GOT3 (cell line): ENCODE measurements around the gene ATXN2.
"Not testable (repeated sequence)": the region's sequence is repeated elsewhere in the genome, so short reads cannot be mapped to it uniquely, and the experiment has no call there.

Experiments used
- DNase-seq: peaks from one replicate; lab custom pipeline; 2025; ENCODE audit warnings: mixed read lengths; lab: John Stamatoyannopoulos, UW

The ATXN2 gene

GRCh38 chr12:111417290-111417689, 181.8 kb downstream of the ATXN2 start:
- DNase-seq, result no peak

- no peak for DNase-seq
Observed at GRCh38 chr12:111414711-111415252, 184.3 kb downstream of the ATXN2 start.

DNA sequence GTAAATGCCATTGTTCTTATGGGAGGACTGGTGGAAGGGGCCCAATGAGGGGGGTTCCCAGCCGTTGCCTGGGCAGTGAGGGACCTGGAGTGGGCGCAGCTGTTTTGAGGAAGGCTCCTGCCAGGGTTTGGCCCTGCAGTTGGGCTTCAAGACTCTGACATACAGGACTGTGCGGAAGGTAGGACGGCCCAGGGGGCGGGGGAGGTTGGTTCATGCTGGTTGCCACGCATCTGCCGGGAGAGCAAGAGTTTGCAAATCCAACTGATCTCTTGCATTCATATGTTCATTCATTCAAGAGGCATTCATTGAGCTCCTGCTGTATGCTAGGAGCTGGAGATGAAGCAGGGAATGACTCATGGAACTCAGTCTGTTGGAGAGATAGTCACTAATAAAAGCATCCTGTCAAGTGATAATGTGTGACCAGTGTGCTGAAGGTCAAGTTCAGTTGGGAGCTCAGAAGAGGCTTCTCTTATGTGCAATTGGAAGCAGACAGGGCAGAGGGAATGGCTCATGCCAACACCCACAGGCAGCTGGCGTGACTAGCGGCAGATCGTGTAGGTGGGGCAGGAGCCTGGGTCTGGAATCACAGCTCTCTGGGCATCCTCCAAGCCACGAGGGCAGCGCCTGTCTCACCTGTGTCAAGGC, 185.6 kb downstream of the ATXN2 start:
- no peak for DNase-seq

GRCh38 chr12:111412830-111413441, 186.2 kb downstream of the ATXN2 start:
- DNase-seq, result no peak

DNA sequence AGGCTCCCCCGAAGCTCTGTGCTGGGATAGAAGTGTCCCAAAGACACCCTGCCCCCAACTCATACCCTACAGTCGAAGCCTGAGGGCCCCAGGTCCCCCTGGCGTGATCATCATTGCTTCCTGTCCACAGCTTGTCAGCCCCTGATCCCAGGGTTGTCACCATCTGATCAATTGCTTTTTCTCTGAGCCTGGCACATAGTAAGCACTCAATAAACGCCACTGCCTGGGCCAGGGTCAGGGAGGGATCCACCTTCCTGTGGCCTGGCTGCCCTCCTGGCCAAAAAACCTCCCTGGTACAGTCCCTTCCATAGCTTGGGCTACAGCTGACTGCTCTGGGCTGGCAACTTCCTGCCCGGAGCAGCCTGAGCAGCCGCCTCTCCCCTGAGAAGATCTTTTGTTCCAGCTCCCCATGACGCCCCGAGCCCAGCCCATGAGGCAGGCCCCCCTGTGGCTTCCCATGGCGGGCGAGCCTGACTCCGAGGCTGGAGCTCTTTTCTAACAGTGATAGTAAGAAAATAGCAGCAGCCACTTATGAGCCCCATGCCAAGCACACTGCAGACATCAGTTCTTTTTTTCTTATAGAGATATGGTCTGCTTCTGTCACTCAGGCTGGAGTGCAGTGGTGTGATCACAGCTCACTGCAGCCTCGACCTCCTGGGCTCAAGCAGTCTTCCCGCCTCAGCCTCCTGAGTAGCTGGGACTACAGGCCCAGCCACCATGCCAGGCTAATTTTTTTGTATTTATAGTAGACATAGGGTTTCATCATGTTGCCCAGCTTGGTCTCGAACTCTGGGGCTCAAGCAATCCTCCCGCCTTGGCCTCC, 186.9 kb downstream of the ATXN2 start:
- no peak for DNase-seq

- DNase-seq, result no peak
Observed at GRCh38 chr12:111411185-111411764, 187.8 kb downstream of the ATXN2 start.

- DNase-seq, result no peak
Observed at GRCh38 chr12:111410431-111411184, 188.5 kb downstream of the ATXN2 start.

GRCh38 chr12:111409780-111410430, 189.2 kb downstream of the ATXN2 start:
- DNase-seq, result no peak

- DNase-seq, result no peak
Observed at GRCh38 chr12:111409403-111409779, 189.7 kb downstream of the ATXN2 start.

GRCh38 chr12:111408686-111409402, 190.3 kb downstream of the ATXN2 start:
- no peak for DNase-seq

DNA sequence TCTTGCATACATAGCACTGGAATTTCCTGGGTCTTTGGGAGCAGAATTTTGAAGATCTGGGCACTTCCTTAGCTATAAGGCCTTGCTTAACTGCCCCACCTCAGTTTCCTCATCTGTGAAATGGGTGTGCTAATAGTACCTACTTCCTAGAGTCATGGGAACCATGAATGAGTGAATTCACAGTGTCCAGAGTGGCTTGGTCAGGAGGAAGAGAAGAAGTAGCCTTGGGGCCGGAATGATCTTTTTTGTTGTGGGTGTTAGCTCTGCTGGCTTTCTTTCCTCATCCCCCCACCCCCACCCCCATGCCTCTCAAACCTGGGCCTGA, 191.0 kb downstream of the ATXN2 start:
- DNase-seq, result no peak

GRCh38 chr12:111407377-111408115, 191.6 kb downstream of the ATXN2 start:
- DNase-seq, result no peak

DNA sequence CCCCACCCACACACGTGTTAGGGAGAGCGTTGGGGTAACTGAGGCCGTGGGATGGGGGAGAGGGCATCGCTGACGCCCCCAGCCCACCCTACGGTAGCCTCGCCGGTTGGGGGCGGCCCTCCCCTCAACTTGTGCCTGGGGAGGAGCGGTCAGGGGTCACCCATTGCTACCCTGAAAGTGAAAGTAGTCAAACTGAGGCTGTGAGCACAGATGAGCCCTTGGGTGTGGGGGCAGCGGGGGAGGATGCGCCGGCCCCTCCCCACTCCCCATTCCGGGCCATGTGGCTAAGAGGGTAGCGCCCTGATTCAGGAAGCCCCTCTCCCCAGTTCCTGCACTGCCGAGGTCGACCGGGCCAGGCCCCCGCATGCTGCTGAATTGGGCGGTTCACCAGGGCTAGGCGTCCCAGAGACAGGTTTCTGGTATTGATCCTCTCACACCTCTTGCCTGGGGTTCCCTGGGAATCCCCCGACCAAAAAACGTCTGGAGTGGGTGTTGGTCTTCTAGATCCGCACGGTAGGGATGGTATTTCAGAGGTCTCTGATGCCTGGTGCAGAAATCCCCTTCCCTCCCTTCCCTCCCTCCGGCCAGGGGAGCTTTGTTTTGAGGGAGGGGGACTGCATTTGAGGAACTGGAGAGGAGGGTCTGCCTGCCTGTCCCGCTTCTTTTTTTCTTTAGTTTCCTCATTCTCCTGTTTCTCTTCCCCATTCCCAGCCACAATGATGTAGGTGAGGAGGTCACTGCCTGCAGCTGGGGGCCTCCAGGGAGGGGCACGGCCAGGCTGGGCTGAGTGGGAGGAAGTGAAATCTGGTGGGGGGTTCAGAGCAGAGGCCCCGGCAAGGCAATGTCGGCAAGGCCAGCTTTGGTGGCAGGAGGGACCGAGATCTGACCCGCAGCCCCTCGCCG, 192.4 kb downstream of the ATXN2 start:
- DNase-seq, result no peak

- no peak for DNase-seq
Observed at GRCh38 chr12:111405859-111406473, 193.1 kb downstream of the ATXN2 start, which contains the start of gene SH2B3. Gene SH2B3, plus strand, starts transcription at chr12:111405923. Its CDS starts 12,223 bp downstream, at chr12:111418146.

DNA sequence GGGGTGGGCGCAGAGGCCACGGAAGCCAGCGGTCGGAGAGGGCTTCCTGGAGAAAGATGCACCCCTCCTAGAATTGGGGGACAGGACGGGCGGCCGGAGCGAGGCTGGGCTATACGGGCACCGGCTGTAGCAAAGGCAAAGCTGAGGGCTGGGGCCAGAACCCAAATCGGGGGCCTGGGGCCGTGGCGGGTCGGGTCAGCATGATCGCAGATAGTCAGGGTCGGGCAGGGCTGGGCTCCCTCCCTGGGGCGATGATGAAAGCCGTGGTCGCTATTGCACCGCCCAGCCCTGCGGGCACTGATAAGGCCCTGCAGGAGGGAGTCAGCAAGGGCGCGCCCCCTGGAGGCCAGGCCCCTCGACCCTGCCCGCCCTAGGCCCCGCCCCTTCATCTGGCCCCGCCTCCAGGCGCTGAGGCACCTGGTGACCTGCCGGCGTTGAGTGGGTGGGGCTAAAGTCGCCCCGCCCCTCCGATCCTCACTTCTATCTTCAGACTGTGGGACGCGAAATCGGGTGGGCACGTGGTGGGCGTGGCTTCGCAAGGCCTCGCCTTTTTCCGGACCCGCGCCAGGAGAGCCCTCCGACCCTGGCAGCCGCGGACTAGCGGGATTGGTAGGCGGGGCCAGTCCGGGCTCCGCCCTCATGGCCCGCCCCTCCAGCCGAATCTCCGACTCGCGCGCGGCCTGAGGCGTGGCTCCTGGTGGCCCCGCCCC, 193.8 kb downstream of the ATXN2 start:
- DNase-seq, result peak; percentile 63

DNA sequence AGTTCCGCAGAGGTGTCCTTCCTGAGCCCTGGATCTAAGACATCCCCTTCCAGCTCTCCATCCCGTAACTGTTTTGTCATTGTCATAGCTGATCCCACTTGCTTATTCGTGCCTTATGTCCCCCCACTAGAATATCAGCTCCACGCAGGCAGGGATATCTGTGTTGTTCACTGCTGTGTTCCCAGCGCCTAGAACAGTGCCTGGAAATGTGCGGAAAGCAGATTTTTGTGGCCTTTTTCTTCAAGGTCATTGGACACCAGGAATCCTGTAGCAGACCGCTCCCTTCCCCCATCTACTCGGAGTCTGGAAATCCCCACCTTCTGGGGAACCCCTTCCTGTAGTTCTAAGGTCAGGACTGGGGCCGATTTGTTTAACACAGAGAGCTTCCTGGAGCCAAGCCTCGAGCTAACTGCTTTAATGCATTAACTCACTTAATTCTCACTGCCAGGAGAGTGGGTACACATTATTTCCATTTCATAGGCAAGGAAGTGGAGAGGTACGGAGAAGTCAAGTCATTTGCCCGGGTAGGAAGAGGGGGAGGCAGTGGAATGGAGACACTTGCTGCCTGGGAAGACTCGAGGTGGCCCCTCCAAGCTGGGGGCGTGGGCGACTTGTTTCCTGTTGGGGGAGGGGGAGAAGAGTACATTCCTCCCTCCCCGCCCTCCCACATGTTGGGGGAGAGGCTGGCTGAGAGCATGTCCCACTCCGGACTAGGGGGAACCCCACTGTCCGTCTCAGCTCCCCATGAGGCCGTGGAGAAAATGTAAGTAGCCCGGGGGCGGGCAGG, 194.6 kb downstream of the ATXN2 start:
- no peak for DNase-seq

DNA sequence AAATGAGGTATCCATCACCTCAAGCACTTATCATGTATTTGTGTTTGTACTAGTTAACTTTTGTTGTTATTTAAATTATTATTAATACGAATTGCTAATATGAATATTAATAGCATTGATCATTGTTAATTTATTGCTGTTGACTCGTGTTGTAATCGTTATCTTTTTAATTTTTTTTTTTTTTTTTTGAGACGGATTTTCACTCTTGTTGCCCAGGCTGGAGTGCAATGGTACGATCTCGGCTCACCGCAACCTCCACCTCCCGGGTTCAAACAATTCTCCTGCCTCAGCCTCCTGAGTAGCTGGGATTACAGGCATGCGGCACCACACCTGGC, 196.7 kb downstream of the ATXN2 start:
- not testable (repeated sequence) for DNase-seq
